ENCODE results near the gene RUNX1.

Gene RUNX1

DNA sequence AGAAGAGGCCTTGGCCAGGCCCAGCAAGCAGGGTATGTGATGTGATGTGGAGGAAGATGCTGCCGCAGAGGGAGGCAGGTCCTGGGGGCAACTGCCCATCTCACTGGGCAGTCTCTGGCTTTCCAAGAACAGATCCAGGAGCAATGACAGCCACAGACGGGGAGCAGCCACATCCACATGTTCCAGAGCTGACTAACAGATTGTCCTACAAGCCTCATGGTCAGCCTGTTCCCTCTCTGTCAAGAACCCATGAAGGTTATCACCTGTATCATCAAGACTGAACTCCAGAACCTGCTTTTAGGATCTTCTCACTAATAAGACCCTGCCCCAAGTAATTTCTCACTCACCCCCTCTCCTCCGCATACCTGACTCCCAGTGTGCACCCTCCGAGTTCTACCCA lies 187.8 kb downstream of the RUNX1 start:
- no peak for DNase-seq (ENCODE audit: low read depth in 1 of 2, low spot score in 1 of 2)

- DNase-seq (ENCODE audit: low read depth in 1 of 2, low spot score in 1 of 2), result no peak
Measured at GRCh38 chr21:34859976-34860653, 189.0 kb downstream of the RUNX1 start.

DNA sequence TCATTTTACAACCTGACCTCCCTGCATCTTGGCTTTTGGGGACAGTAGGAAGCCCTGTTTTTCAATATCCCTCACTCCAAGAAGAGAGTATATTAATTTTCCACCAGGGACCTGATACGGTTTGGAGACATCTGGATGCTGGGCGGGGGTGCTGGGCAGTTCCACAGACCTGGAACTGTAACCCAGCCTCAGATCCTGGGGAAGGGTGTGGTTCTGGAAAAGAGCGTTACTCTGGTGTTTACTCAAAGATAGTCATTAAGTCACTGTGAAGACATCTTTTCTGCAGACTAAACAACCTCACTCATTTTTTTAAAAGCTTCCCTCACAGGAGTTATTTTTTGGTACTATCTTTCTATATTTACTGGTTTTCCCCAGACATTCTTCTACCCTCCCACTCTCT lies 190.5 kb downstream of the RUNX1 start:
- no peak for DNase-seq (ENCODE audit: low read depth in 1 of 2, low spot score in 1 of 2)

- no peak for DNase-seq (ENCODE audit: low read depth in 1 of 2, low spot score in 1 of 2)
Measured at GRCh38 chr21:34857874-34858273, 191.2 kb downstream of the RUNX1 start.

DNA sequence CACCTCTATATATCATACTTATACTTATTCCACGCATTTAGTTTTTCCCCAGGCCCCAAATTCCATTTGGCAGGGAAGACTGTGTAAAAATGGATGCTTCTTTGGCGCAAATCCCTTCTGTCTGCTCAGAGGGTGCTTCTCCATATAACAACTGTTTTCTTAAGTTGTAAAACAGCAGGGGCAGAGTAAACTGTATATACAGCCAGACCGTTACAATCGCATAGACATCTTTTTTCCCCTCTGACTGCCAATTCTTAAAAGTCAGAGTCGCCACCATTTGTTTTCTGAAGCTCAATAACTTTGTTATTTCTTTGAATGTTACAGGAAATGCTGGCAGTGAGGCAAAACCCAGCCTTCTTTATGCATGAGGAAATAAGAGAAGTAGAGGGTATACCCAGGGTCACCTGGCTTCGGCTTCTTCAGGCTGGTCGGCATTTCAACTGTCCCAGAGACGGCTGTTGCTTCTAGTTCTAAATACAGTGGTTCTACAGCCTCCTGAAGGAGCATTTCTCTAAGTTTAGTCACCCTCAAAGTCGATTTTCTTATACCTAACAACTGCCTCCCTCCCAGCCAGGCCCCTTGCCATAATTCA lies 191.9 kb downstream of the RUNX1 start:
- DNase-seq (ENCODE audit: low read depth in 1 of 2, low spot score in 1 of 2), result no peak

DNA sequence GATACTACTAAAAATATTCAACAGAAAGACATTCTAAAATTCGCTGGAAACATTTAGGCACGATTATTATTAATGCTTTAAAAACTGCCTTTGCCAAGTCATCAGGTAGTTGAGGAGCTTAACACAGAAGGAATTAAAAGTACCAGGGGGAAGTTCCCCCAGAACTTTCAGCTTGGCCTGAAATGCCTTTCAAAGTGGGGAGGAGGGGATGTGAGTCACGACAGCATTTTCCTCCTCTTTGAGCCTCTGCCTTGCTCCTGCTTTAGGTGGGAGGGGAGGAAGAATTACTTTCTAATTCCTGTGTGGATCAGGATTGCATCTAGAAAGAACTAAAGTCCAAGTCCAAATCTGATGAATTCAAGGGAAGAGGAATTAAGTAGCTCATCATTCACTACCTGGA lies 196.7 kb downstream of the RUNX1 start:
- no peak for DNase-seq (ENCODE audit: low read depth in 1 of 2, low spot score in 1 of 2)

- no peak for DNase-seq (ENCODE audit: low read depth in 1 of 2, low spot score in 1 of 2)
Measured at GRCh38 chr21:34850166-34850690, 198.9 kb downstream of the RUNX1 start.

- no peak for DNase-seq (ENCODE audit: low read depth in 1 of 2, low spot score in 1 of 2)
Measured at GRCh38 chr21:34846601-34847112, 202.4 kb downstream of the RUNX1 start.

DNA sequence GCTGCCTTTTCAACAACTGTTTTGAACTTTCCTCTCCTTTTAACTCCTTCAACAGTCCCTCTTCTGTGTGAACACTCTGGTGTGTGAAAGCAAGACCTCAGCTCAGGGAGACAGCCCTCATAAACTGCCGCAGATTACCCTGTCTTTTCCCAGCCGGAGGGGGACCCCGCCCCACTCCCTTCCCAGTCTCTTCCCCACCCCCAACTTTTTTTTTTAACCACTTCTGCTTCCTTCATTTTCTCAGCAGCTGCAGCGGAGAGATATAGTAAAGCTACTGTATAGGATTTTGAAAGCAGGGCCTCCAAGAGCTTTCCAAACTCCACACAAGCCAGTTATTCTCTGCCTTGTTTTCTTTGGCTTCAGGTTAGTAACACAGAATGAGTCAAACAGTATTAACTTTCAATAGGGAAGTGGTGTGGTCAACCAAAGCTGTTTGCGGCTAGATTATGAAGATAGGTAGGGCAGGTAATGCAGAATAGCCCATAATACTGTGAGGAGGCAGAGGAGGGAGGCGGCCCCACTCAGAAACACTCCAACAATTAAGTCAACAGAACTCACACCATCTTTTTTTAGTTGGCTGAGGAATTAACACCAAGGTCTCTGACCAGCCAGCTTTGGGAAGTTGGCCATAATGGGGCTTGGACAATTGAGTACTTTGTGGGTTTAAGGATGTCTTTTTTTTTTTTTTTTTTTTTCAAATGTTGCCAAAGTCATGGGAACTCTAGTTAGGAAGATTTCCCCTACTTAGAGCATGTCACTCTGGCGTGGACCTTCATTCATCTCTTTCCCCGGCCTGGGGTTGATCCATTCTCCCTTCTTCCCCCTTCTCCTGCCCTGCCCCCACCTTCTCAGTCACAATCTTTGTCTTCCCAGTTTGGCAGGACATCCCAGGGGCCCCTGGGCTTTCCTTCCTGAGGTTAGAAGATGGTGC lies 203.3 kb downstream of the RUNX1 start:
- DNase-seq (ENCODE audit: low read depth in 1 of 2, low spot score in 1 of 2), result no peak

GRCh38 chr21:34844924-34845238 lies 204.2 kb downstream of the RUNX1 start:
- DNase-seq (ENCODE audit: low read depth in 1 of 2, low spot score in 1 of 2), result no peak

DNA sequence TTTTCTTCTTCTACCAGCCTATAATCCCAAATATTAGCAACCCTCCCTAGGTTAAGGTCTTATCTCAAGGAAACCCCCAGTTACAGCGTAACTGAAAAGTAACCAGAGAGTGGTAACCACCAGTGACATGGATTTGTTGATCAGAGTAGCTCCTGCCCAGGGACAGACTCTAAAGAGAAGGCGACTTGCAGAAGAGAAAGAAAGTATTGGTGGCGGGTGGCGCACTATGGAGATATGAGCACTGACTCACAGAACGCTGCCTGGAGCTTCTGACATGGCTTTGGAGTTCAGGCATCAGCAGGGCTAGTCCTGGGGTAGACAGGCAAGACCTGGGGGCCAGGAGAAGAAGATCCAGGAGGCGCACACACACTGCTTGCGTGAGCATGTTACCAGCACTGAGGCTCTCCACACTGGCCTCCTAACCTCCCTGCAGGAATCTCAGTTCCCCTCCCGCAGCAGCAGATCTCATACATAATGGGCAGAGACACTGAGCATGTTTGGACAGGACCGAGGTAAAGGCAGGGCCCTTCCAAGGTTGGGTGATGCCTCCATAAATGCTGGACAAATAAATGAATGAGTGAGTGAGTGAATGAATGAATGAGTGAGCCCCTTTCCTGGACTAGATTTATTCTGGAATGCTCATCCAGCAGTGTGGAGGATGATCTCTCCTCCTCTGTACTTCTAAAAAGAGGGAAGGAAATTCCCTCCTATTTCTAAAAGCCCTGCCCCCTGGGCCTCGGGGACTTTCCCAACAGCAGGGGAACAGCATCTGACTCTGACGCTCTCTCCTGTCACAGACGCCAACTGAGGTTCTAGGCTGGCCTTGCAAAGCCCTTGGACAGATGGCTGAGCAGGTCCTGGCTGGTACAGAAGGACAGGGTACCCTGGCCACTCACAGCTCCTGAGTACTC lies 204.8 kb downstream of the RUNX1 start:
- DNase-seq (ENCODE audit: low read depth in 1 of 2, low spot score in 1 of 2), result no peak

GRCh38 chr21:34843562-34843961 lies 205.5 kb downstream of the RUNX1 start:
- DNase-seq (ENCODE audit: low read depth in 1 of 2, low spot score in 1 of 2), result no peak

DNA sequence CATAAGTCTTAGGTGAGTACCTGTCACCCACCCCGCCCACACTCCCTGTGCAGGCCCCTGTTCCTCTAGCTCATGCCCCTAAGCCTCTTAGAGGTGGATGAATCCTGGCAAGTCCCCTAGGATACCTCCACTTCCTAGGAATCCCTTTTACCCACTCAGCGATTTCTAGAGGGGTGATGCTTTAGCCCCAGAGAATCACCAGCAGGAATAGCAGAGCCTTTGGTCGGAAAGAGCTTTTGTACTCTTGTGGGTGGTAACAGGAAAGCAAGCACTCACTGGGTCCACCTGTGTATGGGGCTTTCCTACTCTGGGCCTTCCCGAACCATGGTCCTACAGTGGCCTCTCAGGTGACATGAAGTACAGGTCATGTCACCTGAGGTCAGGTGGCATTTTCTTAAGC lies 207.9 kb downstream of the RUNX1 start:
- no peak for DNase-seq (ENCODE audit: low read depth in 1 of 2, low spot score in 1 of 2)

DNA sequence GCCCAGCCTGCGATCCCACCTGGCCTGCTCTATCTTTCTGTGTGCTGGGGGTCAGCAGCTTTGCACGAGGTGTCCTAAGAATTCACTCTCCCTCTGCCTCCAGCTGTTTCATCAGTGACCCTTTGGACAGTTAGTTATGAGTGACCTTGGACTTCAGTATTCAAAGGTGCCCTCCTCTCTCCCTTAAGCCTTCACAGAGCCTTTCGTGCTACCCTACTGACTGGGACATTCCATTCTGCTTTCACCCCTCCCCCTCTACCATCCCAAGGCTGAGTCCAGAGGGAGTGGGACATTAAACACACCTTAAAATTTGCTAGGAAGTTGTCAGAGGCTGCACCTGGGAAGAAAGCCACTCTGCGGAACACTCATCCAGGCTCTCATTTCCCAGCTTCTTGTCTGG lies 208.4 kb downstream of the RUNX1 start:
- DNase-seq (ENCODE audit: low read depth in 1 of 2, low spot score in 1 of 2), result no peak

- DNase-seq (ENCODE audit: low read depth in 1 of 2, low spot score in 1 of 2), result no peak
Measured at GRCh38 chr21:34838956-34839820, 209.9 kb downstream of the RUNX1 start.

GRCh38 chr21:34836933-34837505 lies 212.1 kb downstream of the RUNX1 start:
- DNase-seq (ENCODE audit: low read depth in 1 of 2, low spot score in 1 of 2), result no peak

- DNase-seq (ENCODE audit: low read depth in 1 of 2, low spot score in 1 of 2), result no peak
Measured at GRCh38 chr21:34836103-34836932, 212.8 kb downstream of the RUNX1 start.

DNA sequence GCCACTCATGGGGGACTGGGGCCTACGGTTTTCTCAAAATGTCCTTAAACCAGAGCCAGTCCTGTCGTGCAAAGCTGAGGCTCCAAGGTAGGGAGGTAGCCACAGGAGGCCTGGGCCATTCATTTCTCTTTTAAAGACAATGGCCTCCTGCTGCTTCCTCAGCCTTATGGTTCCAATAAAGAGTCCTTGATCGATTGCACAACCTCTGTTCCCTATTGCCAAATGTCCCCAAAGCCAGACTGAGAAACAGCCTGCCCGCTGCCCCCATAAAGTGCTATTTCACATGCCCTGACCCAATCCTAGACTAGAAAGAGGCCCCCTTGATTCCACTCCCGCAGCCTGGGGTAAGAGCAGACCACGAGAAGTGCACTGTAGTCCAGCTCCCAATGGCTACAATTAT lies 213.6 kb downstream of the RUNX1 start:
- no peak for DNase-seq (ENCODE audit: low read depth in 1 of 2, low spot score in 1 of 2)

Data from stimulated activated CD4-positive, alpha-beta T cell treated with anti-CD3 and anti-CD28 coated beads, Interleukin-15, amount 100 ng/mL, for 1 hour (primary cell).